Retina (tissue), 1 donor: ENCODE data around the gene RBBP5.
A peak's percentile ranks its signal among the peaks of the same experiment; 100 is the strongest.

Experiments used
- DNase-seq: peaks from one replicate; pipeline ENCODE4 v3.0.0-alpha.2; 2016

The RBBP5 gene

GRCh38 chr1:205072881-205073280 is 48.9 kb downstream of the RBBP5 start:
- no peak for DNase-seq

DNA sequence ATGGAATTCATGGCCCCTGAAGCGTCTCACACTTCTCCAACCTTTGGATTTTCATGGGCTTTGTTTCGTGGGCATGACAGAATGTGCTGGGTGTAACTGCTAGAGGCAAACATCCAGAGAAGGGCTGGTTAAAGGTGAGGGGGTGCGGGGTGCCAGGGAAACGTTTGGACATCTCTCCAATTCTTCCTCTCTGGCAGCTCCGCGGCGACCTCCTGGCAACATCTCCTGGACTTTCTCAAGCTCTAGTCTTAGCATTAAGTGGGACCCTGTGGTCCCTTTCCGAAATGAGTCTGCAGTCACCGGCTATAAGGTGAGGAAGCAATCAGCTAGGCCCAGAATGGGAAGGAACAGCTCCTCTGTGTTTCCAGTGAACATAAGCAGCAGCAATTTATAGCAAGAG is 49.5 kb downstream of the RBBP5 start:
- no peak for DNase-seq

DNA sequence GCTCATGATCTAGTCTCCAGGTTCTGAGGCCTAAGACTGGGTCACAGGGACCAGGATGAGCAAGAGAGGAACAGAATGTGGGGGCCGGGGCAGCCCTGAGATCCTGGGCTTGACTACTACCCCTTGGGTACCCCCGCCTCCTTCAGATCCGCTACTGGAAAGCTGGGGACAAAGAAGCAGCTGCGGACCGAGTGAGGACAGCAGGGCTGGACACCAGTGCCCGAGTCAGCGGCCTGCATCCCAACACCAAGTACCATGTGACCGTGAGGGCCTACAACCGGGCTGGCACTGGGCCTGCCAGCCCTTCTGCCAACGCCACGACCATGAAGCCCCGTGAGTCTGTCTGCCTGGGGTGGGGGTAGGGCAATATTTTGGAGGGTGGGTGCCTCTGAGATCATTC is 50.0 kb downstream of the RBBP5 start:
- DNase-seq: no peak

DNA sequence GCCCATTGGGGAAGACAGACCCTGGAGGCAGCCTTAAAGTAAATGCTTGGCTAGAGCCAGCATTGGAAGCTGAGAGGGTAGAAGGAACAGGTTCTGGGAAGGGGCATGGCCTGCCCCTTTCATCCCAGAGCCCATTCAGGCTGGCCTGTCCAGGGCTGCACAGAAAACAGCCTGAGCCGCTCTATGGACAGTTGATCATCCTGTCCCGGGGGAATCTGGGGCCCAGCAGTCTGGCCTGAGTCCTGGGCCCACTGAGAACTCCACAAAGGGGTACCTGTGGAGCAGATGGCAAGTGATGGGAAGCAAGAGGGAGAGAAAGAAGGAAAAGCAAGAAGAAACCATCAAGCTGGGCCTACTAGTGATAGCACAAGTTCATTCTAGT is 50.8 kb downstream of the RBBP5 start:
- no peak for DNase-seq

GRCh38 chr1:205069371-205070125 is 52.2 kb downstream of the RBBP5 start:
- no peak for DNase-seq

- DNase-seq: no peak
Observed at GRCh38 chr1:205068457-205069040, 53.2 kb downstream of the RBBP5 start.

GRCh38 chr1:205068001-205068400 is 53.8 kb downstream of the RBBP5 start:
- DNase-seq: no peak

GRCh38 chr1:205067031-205067430 is 54.7 kb downstream of the RBBP5 start:
- DNase-seq: no peak

DNA sequence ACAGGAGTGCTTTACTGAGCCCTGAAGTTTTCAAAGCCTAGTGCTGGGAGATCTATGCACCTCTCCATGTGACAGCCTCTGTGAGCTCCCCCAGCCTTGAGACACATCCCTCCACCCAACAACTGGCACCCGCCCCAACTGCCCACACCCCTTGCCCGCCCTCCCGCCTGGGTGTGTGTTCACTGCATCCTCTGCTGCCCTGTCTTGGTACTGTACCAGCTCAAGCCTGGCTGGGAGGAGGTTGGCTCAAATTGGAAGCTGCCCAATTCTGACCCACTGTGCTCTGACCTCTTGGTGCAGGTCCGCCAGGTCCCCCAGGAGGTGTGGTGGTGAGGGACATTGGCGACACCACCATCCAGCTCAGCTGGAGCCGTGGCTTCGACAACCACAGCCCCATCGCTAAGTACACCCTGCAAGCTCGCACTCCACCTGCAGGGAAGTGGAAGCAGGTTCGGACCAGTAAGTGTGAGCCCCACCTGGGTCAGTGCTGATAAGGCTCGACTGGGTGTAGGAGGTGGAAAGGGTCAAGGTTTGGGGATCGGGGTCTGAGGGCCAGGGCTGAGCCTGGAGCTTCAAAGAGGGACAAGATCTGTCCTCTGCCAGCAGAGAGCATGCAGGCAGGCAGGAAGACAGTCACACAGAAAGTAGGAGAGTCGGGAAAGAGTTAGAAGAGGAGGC is 55.5 kb downstream of the RBBP5 start:
- no peak for DNase-seq

DNA sequence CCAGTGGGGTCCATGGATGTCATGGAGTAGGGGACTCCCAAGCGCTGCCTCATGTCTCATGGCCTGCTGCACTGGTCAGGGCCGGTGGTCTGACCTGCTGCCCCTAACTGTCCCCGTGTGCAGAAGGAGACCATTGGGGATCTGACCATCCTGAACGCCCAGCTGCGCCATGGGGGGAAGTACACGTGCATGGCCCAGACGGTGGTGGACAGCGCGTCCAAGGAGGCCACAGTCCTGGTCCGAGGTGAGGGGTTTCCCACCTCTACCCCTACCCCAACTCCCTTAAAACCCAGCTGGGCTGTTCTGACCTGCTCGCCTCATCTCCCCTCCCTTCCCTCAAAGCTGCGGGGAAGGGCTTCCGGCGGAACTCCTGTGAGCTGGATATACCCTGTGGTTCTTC is 56.1 kb downstream of the RBBP5 start:
- no peak for DNase-seq

GRCh38 chr1:205064741-205065316 is 56.9 kb downstream of the RBBP5 start:
- DNase-seq: no peak

DNA sequence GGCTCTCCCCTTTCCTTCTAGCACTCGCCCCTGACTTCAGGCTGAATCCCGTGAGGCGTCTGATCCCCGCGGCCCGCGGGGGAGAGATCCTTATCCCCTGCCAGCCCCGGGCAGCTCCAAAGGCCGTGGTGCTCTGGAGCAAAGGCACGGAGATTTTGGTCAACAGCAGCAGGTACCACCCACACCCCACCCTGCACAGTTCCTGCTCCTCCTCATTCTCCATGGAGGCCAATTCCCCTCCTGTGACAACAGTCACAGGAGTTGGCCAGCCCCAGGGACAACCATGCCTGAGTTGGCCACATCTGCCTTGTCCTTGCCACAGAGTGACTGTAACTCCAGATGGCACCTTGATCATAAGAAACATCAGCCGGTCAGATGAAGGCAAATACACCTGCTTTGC is 57.5 kb downstream of the RBBP5 start:
- no peak for DNase-seq

DNA sequence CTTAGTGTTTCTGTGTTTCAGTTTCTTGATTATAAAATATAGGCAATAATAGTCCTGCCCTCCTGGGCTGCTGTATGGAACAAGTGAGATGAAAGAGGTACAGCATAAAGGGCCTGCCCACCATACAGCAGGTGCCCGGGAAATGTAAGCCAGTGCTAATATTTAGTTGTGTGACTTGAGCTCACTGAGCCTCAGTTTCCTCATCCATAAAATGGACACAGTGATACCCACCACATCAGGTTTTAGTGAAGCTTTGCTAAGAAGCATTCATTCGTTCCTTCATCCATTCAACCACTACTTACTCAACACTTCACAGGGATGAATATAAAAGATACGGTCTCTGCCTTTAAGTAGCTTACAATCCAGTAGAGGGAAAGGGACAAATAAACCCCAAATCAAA is 58.9 kb downstream of the RBBP5 start:
- no peak for DNase-seq

DNA sequence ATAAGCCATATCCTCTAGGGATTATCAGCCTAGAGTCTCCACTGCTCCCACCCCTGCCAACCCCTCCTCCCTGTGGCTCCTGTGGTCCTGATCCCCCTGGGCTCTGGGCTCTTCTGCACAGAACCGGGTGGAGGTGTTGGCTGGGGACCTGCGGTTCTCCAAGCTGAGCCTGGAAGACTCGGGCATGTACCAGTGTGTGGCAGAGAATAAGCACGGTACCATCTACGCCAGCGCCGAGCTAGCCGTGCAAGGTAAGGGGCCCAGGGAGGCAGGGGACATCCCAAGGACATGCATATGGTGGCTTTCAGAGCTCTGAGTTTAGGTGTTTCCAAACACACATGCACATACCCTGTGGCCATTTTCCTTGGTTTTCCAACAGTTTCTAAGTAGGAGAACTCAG is 59.5 kb downstream of the RBBP5 start:
- no peak for DNase-seq

- peak; percentile 92 for DNase-seq
Observed at GRCh38 chr1:205061665-205062069, 60.1 kb downstream of the RBBP5 start.

DNA sequence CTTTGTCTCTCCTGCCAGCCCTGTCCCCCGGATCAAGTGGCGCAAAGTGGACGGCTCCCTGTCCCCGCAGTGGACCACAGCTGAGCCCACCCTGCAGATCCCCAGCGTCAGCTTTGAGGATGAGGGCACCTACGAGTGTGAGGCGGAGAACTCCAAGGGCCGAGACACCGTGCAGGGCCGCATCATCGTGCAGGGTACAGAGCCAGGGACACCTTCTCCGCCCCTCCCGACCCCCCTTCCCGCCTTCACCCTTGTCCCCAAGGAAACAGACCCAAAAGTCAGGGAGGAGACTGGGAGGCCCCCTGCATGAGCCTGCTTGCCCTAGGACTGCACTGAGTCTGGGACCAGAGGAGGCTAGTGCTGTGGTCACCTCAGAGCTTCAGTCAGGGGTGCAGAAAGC is 60.6 kb downstream of the RBBP5 start:
- no peak for DNase-seq

GRCh38 chr1:205060746-205061145 is 61.0 kb downstream of the RBBP5 start:
- no peak for DNase-seq

DNA sequence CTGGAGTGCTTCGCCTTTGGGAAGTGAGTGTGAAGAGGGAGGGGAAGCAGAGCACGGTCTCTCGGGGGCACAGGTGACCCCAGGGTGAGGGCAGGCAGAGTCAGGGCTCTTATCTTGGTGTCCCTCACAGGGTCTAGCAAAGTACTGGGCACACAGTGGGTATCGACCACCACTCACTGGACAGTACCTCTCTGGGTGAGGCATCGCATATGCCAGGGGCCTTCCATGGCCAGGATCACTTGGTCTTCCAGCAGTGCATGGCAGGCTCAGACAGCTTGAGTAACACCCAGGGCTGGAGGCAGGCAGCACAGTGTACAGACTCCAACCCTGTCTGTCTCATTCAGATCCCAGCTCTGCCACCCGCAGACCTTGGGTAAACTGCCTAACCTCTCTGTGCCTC is 62.1 kb downstream of the RBBP5 start:
- DNase-seq: no peak

GRCh38 chr1:205058853-205059252 is 62.9 kb downstream of the RBBP5 start:
- no peak for DNase-seq

- no peak for DNase-seq
Observed at GRCh38 chr1:205057808-205058575, 63.8 kb downstream of the RBBP5 start.

- no peak for DNase-seq
Observed at GRCh38 chr1:205056956-205057568, 64.7 kb downstream of the RBBP5 start.

- peak; percentile 85 for DNase-seq
Observed at GRCh38 chr1:205056188-205056611, 65.6 kb downstream of the RBBP5 start.

GRCh38 chr1:205054013-205054412 is 67.8 kb downstream of the RBBP5 start:
- DNase-seq: no peak
